Right atrium auricular region (tissue), 2 donors: ENCODE results near the gene AKR1B1. TPM values are rescaled to one million over a fixed set of nuclear protein-coding genes. Genes with fewer than 3 reads are reported as not detected.
A peak's percentile ranks its signal among the peaks of the same experiment; 100 is the strongest.

Experiments
- DNase-seq: peaks from one replicate; pipeline ENCODE4 v3.0.0-alpha.2; 2019; ENCODE audit warnings: low spot score
- H3K27ac ChIP-seq, 2 donors: fragments of 200-600 bp; sonication (generic); 1 replicate in 1 of 2; 2 replicates in 1 of 2; pipeline ENCODE4 v1.5.1; 2016 to 2019
- H3K27me3 ChIP-seq, 2 donors: fragments of 200-600 bp; sonication (generic); one replicate each; pipeline versions ENCODE4 v1.5.1 to v1.6.0; 2017 to 2019
- H3K36me3 ChIP-seq: fragments of 200-600 bp; sonication (generic); one replicate; pipeline ENCODE4 v1.5.1; 2016
- H3K4me1 ChIP-seq, 2 donors: fragments of 200-600 bp; sonication (generic); one replicate each; pipeline versions ENCODE4 v1.5.1 to v1.6.0; 2017 to 2019
- H3K4me3 ChIP-seq, 2 donors: fragments of 200-600 bp; sonication (generic); 1 replicate in 1 of 2; 2 replicates in 1 of 2; pipeline ENCODE4 v1.5.1; 2017 to 2019; ENCODE audit warnings: mild to moderate bottlenecking in 1 of 2, moderate library complexity in 1 of 2
- H3K9me3 ChIP-seq, 2 donors: fragments of 200-600 bp; sonication (generic); one replicate each; pipeline ENCODE4 v1.5.1; 2019
- total RNA-seq, 2 donors: library from RNA; depleted of rRNA; stranded (reverse); fragments of >200 nt; gene quantifications; one replicate each; pipeline ENCODE4 v1.1.0, GENCODE V29; 2016
- TF ChIP-seq, protein P1 (sequence below), 2 donors: fragments of 200-600 bp; sonication (generic); IDR thresholded peaks; one replicate each; pipeline ENCODE4 v1.5.1; 2019; ENCODE audit warnings: antibody characterized with exemption in 2 of 2

AKR1B1 gene
- total RNA-seq, 2 donors from 2014 or later, result 69.1 to 261 TPM

DNA sequence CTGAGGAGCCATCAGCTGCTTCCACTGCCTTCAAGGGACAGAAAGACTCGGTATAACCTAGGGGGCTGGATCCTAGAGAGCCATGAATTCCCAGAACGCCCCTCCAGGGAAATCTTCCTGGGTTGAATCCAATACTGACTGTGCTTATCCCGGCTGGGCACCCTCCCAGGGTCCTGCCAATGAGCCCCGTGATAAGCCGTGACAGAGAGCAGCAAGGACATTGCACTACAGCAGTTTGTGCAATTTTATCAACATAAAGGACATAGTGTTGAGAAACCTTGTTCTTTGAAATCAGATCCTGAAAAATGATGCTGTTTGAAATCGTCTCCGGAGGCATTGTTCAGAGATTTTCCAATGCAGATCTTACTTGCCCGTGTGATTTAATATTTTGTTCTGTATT, 18.8 kb downstream of the AKR1B1 start:
- no peaks in the 10 kb centered on the region for H3K27me3 ChIP-seq
- H3K4me1 ChIP-seq, result peaks cover 0 to 15% of the 10 kb centered on the region in 2 donors
- peaks cover 47% of the 10 kb centered on the region for H3K36me3 ChIP-seq
- H3K9me3 ChIP-seq, result no peaks in the 10 kb centered on the region
- TF ChIP-seq, protein P1, sequence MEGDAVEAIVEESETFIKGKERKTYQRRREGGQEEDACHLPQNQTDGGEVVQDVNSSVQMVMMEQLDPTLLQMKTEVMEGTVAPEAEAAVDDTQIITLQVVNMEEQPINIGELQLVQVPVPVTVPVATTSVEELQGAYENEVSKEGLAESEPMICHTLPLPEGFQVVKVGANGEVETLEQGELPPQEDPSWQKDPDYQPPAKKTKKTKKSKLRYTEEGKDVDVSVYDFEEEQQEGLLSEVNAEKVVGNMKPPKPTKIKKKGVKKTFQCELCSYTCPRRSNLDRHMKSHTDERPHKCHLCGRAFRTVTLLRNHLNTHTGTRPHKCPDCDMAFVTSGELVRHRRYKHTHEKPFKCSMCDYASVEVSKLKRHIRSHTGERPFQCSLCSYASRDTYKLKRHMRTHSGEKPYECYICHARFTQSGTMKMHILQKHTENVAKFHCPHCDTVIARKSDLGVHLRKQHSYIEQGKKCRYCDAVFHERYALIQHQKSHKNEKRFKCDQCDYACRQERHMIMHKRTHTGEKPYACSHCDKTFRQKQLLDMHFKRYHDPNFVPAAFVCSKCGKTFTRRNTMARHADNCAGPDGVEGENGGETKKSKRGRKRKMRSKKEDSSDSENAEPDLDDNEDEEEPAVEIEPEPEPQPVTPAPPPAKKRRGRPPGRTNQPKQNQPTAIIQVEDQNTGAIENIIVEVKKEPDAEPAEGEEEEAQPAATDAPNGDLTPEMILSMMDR (IDR thresholded peaks at IDR 0.05), result no peak
- H3K4me3 ChIP-seq, result no peak overlapping the region
- H3K27ac ChIP-seq, result peak overlapping the region; percentile 35 to 42
- DNase-seq, result peak; percentile 51

DNA sequence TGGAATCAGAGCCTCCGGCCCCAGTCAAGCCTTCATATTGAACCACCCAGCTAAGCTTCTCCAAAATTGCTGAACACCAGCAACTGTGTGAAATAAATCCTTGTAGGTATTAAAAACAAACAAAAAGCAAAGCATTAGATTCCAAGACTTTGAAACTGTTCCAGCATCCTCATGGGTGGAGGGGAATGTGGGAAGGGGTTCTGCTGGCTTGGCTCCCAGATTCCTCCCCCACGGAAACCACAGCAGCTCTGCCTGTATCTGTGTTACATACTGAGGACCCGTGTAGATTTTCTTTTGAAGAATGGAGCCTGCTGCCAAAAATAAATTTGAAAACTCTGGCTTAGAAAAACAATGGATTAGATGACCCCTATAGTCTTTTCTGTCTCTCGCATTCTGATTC, 20.0 kb downstream of the AKR1B1 start:
- TF ChIP-seq, protein P1 (IDR thresholded peaks at IDR 0.05), result no peak
- Histone ChIP-seq H3K9me3 (no peaks in the 10 kb centered on the region), H3K4me1 (peaks cover 0 to 8% of the 10 kb centered on the region in 2 donors), H3K4me3 (no peak overlapping the region), H3K36me3 (peaks cover 36% of the 10 kb centered on the region), H3K27ac (no peak overlapping the region), H3K27me3 (no peaks in the 10 kb centered on the region)
- no peak for DNase-seq

- Histone ChIP-seq H3K4me1 (peaks cover 0 to 16% of the 10 kb centered on the region in 2 donors), H3K27ac (no peak overlapping the region), H3K4me3 (no peak overlapping the region), H3K27me3 (no peaks in the 10 kb centered on the region), H3K9me3 (no peaks in the 10 kb centered on the region), H3K36me3 (no peaks in the 10 kb centered on the region)
- TF ChIP-seq, protein P1 (IDR thresholded peaks at IDR 0.05), result no peak
- DNase-seq, result no peak
Observed at GRCh38 chr7:134435161-134435920, 23.6 kb downstream of the AKR1B1 start.

DNA sequence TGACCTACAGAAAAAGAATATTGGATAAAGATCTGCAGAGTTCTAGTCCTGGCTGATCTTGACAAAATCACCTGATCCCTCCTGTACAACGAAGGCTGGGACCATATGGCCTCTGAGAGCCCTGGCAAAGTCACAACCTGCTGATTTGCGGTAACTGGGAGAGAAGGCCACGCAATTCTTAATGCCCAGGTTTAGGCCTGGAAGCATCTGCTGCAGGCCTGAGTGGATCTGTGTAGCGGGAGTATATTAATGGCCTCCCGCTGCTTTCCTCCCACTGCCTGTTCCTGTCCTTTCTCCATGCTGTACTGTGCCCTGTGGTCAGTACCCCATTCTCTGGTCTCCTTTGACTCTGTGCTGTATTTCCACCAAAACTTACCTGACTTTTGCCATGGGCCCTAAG, 24.2 kb downstream of the AKR1B1 start:
- peaks cover 0 to 15% of the 10 kb centered on the region in 2 donors for H3K4me1 ChIP-seq
- TF ChIP-seq, protein P1 (IDR thresholded peaks at IDR 0.05), result no peak
- no peak overlapping the region for H3K27ac ChIP-seq
- no peak for DNase-seq
- H3K36me3 ChIP-seq, result no peaks in the 10 kb centered on the region
- no peak overlapping the region for H3K4me3 ChIP-seq
- no peaks in the 10 kb centered on the region for H3K9me3 ChIP-seq
- H3K27me3 ChIP-seq, result no peaks in the 10 kb centered on the region

DNA sequence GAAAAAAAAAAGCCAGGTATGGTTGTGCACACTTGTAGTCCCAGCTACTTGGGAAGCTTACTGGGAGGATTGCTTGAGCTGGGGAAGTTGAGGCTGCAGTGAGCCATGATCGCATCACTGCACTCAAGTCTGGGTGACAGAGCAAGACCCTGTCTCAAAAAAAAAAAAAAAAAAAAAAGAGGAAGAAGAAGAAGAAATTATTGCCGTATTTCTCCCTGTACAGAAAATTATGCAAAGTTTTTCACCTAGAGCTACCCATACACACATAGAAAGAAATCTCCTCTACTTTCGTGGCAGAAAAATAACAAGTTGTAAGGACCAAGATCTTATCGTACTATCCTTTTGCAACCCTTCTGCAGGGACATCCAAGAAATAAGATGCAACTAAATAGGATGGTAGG, 25.5 kb downstream of the AKR1B1 start:
- Histone ChIP-seq H3K27ac (peak overlapping the region in 1 of 2 donors; percentile 84), H3K4me3 (no peak overlapping the region), H3K27me3 (no peaks in the 10 kb centered on the region), H3K36me3 (no peaks in the 10 kb centered on the region), H3K9me3 (no peaks in the 10 kb centered on the region), H3K4me1 (peaks cover 0 to 15% of the 10 kb centered on the region in 2 donors)
- DNase-seq, result no peak
- TF ChIP-seq, protein P1 (IDR thresholded peaks at IDR 0.05), result no peak
